ENCODE results near the gene KCNIP2.

The KCNIP2 gene

GRCh38 chr10:101782811-101783735 is 60.5 kb downstream of the KCNIP2 start, which contains the start of gene NPM3:
NPM3 (minus strand) TSS chr10:101783446; CDS start chr10:101783390, 56 bp downstream.
- DNase-seq (ENCODE audit: low read depth, low spot score) = no peak

- DNase-seq (ENCODE audit: low read depth, low spot score) = no peak
Observed at GRCh38 chr10:101781984-101782810, 61.4 kb downstream of the KCNIP2 start.

DNA sequence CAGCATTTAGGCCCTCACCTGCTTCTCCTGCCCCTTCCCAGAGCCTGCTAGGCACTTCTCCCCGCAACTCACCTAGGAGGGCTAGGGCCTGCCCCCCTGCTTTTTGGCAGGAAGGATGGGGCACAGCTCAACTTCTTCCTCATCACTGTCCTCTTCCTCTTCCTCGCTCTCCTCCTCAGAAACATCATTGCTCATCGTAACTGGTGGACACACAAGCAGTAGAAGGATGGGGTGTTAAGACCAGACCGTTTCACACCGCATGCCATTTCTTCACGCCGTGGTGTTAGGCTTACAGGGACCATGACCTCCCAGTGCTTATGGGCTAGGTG is 62.0 kb downstream of the KCNIP2 start:
- no peak for DNase-seq (ENCODE audit: low read depth, low spot score)

GRCh38 chr10:101780818-101781654 is 62.6 kb downstream of the KCNIP2 start:
- no peak for DNase-seq (ENCODE audit: low read depth, low spot score)

DNA sequence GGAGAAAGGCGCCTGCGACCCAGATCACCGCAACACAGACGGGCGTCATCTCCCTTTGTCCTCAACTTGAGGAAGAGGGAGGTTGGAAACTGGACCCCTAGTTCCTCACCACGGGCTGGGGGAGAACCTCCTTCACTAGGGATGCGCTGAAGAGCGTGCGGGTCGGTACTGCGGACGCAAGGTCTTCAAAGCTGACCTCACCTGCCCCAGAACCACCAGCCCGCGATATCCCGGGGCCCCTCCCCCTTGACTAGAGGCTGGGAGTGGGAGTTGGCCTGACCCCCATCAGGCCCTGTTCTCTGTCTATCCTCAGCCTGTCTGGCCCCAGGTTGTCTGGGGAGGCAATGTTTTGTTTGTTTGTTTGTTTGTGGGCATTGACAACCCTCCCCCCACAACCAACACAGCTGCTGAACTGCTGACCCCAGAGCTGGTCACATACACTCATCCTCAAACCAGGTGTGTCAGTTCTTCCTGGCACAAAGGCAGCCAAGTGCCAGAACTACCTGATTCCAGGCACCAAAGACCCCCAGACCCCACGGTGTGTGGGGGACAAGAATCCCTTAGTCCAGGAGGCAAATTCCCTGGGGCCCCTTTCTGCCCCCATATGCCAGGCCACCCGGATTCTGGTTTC is 63.3 kb downstream of the KCNIP2 start:
- no peak for DNase-seq (ENCODE audit: low read depth, low spot score)

- no peak for DNase-seq (ENCODE audit: low read depth, low spot score)
Observed at GRCh38 chr10:101779544-101780186, 63.9 kb downstream of the KCNIP2 start.

DNA sequence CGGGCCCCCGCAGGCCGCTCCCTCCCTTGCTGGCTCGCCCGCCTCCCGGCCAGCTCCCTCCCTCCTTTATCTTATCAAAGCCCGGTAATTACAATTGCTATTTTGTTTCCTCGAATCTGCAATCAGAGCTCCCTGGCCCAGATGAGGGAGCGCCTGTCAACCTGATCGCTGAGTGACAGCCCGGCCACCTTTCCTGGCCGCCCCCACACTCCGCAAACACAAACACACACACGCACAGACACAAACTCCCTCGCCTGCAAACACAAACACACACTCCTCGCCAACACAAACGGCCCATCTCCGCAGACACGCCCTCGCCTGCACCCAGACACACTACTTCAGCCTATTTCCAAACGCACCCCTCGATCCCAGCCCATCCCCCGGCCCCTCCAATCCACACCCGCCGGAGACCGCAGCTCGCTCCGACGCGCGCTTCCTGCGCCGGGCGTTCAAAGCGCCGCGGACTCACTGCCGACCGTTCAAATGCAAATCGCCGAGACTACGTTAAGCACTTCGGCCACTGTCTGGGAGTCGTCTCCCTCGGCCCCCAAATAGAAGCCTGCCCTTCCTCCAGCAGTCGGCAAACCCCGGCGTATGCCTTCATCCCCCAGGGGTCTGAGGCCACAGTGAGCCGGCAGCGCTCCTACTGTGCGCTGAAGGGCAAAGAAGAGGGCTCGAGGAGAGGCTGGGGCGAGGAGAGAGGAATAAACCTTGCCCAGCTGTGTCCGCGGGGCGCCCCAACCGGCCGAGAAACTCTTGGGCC is 64.6 kb downstream of the KCNIP2 start:
- no peak for DNase-seq (ENCODE audit: low read depth, low spot score)

- DNase-seq (ENCODE audit: low read depth, low spot score) = no peak
Observed at GRCh38 chr10:101778151-101778780, 65.3 kb downstream of the KCNIP2 start.

- no peak for DNase-seq (ENCODE audit: low read depth, low spot score)
Observed at GRCh38 chr10:101777619-101778145, 65.9 kb downstream of the KCNIP2 start.

- no peak for DNase-seq (ENCODE audit: low read depth, low spot score)
Observed at GRCh38 chr10:101776161-101776817, 67.3 kb downstream of the KCNIP2 start.

Data from brain pericyte (primary cell).